H1 (cell line): Measurements from ENCODE around the gene TEKT5. TPM values are rescaled to one million over a fixed set of nuclear protein-coding genes. Genes with fewer than 3 reads are reported as not detected.

Experiments
- CTCF ChIA-PET: fragments of 300-600 bp; sonication (Branson Sonifier 250); formaldehyde crosslinking; loops from one replicate; lab custom pipeline; 2021; ENCODE audit not compliant: partially characterized antibody; lab: Charles Lee
- POLR2A ChIA-PET: fragments of 300-600 bp; sonication (Branson Sonifier 250); formaldehyde crosslinking; loops from one replicate; lab custom pipeline; 2021; ENCODE audit warnings: inconsistent platforms; ENCODE audit not compliant: partially characterized antibody; lab: Charles Lee
- DNase-seq, 2 experiments: peaks; one replicate each; pipeline versions ENCODE4 v3.0.0 to v3.0.0-alpha.2; 2010 to 2022; ENCODE audit warnings: low spot score in 2 of 2, low read depth in 1 of 2, mixed read lengths in 1 of 2
- FAIRE-seq: peaks from 2 replicates; lab custom pipeline; 2011; peaks lifted over from hg19 to GRCh38; lab: Jason Lieb, UNC
- H2AFZ ChIP-seq: 2 replicates; pipeline ENCODE4 v1.8.1; 2012; ENCODE audit warnings: low read length, inconsistent platforms
- H2AK5ac ChIP-seq: 2 replicates; pipeline ENCODE4 v1.6.1; 2013; ENCODE audit warnings: low read depth, low read length
- H2BK120ac ChIP-seq: replicated peaks from 2 replicates; pipeline ENCODE3; 2013; ENCODE audit warnings: low read depth, low read length, inconsistent platforms
- H2BK12ac ChIP-seq: 2 replicates; pipeline ENCODE4 v1.6.1; 2013; ENCODE audit warnings: low read depth, low read length
- H2BK15ac ChIP-seq: 2 replicates; pipeline ENCODE4 v1.6.1; 2013; ENCODE audit warnings: low read length
- H2BK20ac ChIP-seq: 2 replicates; pipeline ENCODE4 v1.6.1; 2013; ENCODE audit warnings: low read length
- H2BK5ac ChIP-seq: 2 replicates; pipeline ENCODE4 v1.6.1; 2013; ENCODE audit warnings: low read depth, low read length
- H3K14ac ChIP-seq: 2 replicates; pipeline ENCODE4 v1.6.1; 2013; ENCODE audit warnings: inconsistent platforms; ENCODE audit not compliant: insufficient read length
- H3K18ac ChIP-seq: 2 replicates; pipeline ENCODE4 v1.6.1; 2013; ENCODE audit warnings: low read length; ENCODE audit errors: extremely low read depth
- H3K23ac ChIP-seq: 2 replicates; pipeline ENCODE4 v1.6.1; 2013; ENCODE audit warnings: inconsistent platforms; ENCODE audit not compliant: insufficient read length
- H3K23me2 ChIP-seq: 2 replicates; pipeline ENCODE4 v1.6.1; 2013; ENCODE audit warnings: low read depth, low read length
- H3K27ac ChIP-seq: 2 replicates; pipeline ENCODE4 v1.6.1; 2011; ENCODE audit warnings: low read depth, low read length, inconsistent platforms
- H3K27me3 ChIP-seq, 4 experiments: replicated peaks in 1 of 4; 1 replicate in 1 of 4; 2 replicates in 3 of 4; pipeline versions ENCODE4 v1.6.1 to v1.8.1; 2011 to 2013; ENCODE audit warnings: low read length in 3 of 4, mild to moderate bottlenecking in 3 of 4, inconsistent platforms in 2 of 4, mixed read lengths in 2 of 4, moderate library complexity in 1 of 4; ENCODE audit not compliant: control insufficient read depth in 3 of 4, insufficient read depth in 3 of 4; ENCODE audit errors: extremely low read depth in 1 of 4
- H3K36me3 ChIP-seq, 4 experiments: 2 replicates each; pipeline versions ENCODE4 v1.6.1 to v1.8.1; 2011 to 2013; ENCODE audit warnings: mild to moderate bottlenecking in 4 of 4, low read length in 3 of 4, moderate library complexity in 2 of 4, control low read depth in 1 of 4, inconsistent platforms in 1 of 4; ENCODE audit not compliant: insufficient read depth in 4 of 4, control insufficient read depth in 2 of 4
- H3K4ac ChIP-seq: replicated peaks from 2 replicates; pipeline ENCODE3; 2013; ENCODE audit warnings: low read length, low read depth, mixed read lengths, inconsistent platforms; ENCODE audit not compliant: insufficient read length
- H3K4me1 ChIP-seq, 4 experiments: replicated peaks in 1 of 4; 1 replicate in 1 of 4; 2 replicates in 3 of 4; pipeline versions ENCODE4 v1.6.1 to v1.8.1; 2011 to 2013; ENCODE audit warnings: low read length in 3 of 4, inconsistent platforms in 2 of 4, mixed read lengths in 1 of 4; ENCODE audit not compliant: insufficient read depth in 4 of 4, control insufficient read depth in 3 of 4
- H3K4me2 ChIP-seq, 2 experiments: 2 replicates each; pipeline versions ENCODE4 v1.6.1 to v1.8.1; 2011 to 2013; ENCODE audit warnings: low read depth in 2 of 2, low read length in 2 of 2, control low read depth in 1 of 2, inconsistent platforms in 1 of 2, mild to moderate bottlenecking in 1 of 2; ENCODE audit not compliant: insufficient read depth in 1 of 2
- H3K4me3 ChIP-seq, 4 experiments: fragments of 200-600, 300-600 bp in 1 of 4; sonication (generic), shearing (Covaris generic), sonication (Bioruptor Twin) in 1 of 4; 2 replicates each; pipeline versions ENCODE4 v1.5.1 to v1.8.1; 2011 to 2016; ENCODE audit warnings: low read length in 4 of 4, low read depth in 3 of 4, control low read depth in 2 of 4, inconsistent platforms in 2 of 4, mild to moderate bottlenecking in 2 of 4, mixed read lengths in 1 of 4, moderate library complexity in 1 of 4; ENCODE audit not compliant: insufficient read depth in 2 of 4; ENCODE audit errors: extremely low read depth in 1 of 4
- H3K56ac ChIP-seq: replicated peaks from 2 replicates; pipeline ENCODE3; 2013; ENCODE audit warnings: low read depth, mild to moderate bottlenecking, mixed read lengths, low read length, inconsistent platforms; ENCODE audit not compliant: insufficient read length
- H3K79me1 ChIP-seq: 2 replicates; pipeline ENCODE4 v1.6.1; 2013; ENCODE audit warnings: low read depth, low read length, control low read depth
- H3K79me2 ChIP-seq, 2 experiments: 2 replicates each; pipeline versions ENCODE4 v1.6.1 to v1.8.1; 2012 to 2013; ENCODE audit warnings: low read length in 2 of 2, mild to moderate bottlenecking in 2 of 2, inconsistent platforms in 1 of 2; ENCODE audit not compliant: insufficient read depth in 2 of 2, control insufficient read depth in 1 of 2
- H3K9ac ChIP-seq, 4 experiments: replicated peaks in 1 of 4; 1 replicate in 1 of 4; 2 replicates in 3 of 4; pipeline versions ENCODE4 v1.6.1 to v1.8.1; 2011 to 2013; ENCODE audit warnings: low read depth in 3 of 4, low read length in 3 of 4, control low read depth in 2 of 4, mild to moderate bottlenecking in 2 of 4, moderate library complexity in 2 of 4, inconsistent platforms in 1 of 4; ENCODE audit errors: extremely low read depth in 1 of 4
- H3K9me3 ChIP-seq, 2 experiments: 2 replicates each; pipeline versions ENCODE4 v1.6.1 to v1.8.1; 2012 to 2013; ENCODE audit warnings: mild to moderate bottlenecking in 2 of 2, moderate library complexity in 2 of 2, control low read depth in 1 of 2, inconsistent platforms in 1 of 2, low read depth in 1 of 2, low read length in 1 of 2, mixed read lengths in 1 of 2; ENCODE audit not compliant: insufficient read depth in 2 of 2
- H4K20me1 ChIP-seq, 2 experiments: replicated peaks in 1 of 2; 2 replicates each; pipeline versions ENCODE3 to v1.8.1; 2011 to 2013; ENCODE audit warnings: inconsistent platforms in 2 of 2, low read length in 2 of 2, mild to moderate bottlenecking in 1 of 2; ENCODE audit not compliant: insufficient read depth in 2 of 2, control insufficient read depth in 1 of 2
- H4K5ac ChIP-seq: 2 replicates; pipeline ENCODE4 v1.6.1; 2013; ENCODE audit warnings: low read length, low read depth, mixed read lengths, inconsistent platforms; ENCODE audit not compliant: insufficient read length
- H4K8ac ChIP-seq: 2 replicates; pipeline ENCODE4 v1.8.0; 2013; ENCODE audit warnings: mild to moderate bottlenecking, moderate library complexity, low read length, inconsistent platforms; ENCODE audit not compliant: insufficient read depth; ENCODE audit errors: extremely low read depth
- H4K91ac ChIP-seq: replicated peaks from 2 replicates; pipeline ENCODE3; 2013; ENCODE audit warnings: low read length, mixed read lengths, inconsistent platforms; ENCODE audit not compliant: insufficient read length
- ASH2L ChIP-seq: fragments of 200-600, 300-600 bp; sonication (generic); IDR thresholded peaks from one replicate; pipeline ENCODE4 v1.7.1; 2017; ENCODE audit warnings: low read length
- ATF2 ChIP-seq: IDR thresholded peaks from 2 replicates; pipeline ENCODE4 v1.6.1; 2012; ENCODE audit warnings: low read length, inconsistent platforms
- ATF3 ChIP-seq: IDR thresholded peaks from 2 replicates; pipeline ENCODE4 v1.6.1; 2011; ENCODE audit warnings: low read depth, mild to moderate bottlenecking, low read length; ENCODE audit not compliant: insufficient read depth
- CREB1 ChIP-seq: IDR thresholded peaks from 2 replicates; pipeline ENCODE4 v1.6.1; 2012; ENCODE audit warnings: inconsistent platforms
- SIN3A ChIP-seq, 2 experiments: IDR thresholded peaks in 1 of 2; conservative IDR thresholded peaks in 1 of 2; 2 replicates each; pipeline ENCODE4 v1.6.1; 2011 to 2012; ENCODE audit warnings: low read length in 2 of 2, improper control_type of control experiment in 1 of 2, low read depth in 1 of 2, mild to moderate bottlenecking in 1 of 2
- TAF1 ChIP-seq: IDR thresholded peaks from 2 replicates; pipeline ENCODE4 v1.6.1; 2011; ENCODE audit warnings: mild to moderate bottlenecking, low read depth, low read length
- WGBS, 2 experiments: shearing (Covaris generic) in 1 of 2; methylation state at CpG; one replicate each; pipeline versions ENCODE4 v1.1.6 to v1.1.7; 2013 to 2015; ENCODE audit warnings: low lambda C conversion rate in 2 of 2, mixed read lengths in 2 of 2, inconsistent platforms in 1 of 2, low coverage in 1 of 2, missing lambda C conversion rate in 1 of 2; ENCODE audit not compliant: insufficient replicate concordance in 2 of 2, insufficient coverage in 1 of 2, insufficient read length in 1 of 2; ENCODE audit errors: extremely low coverage in 1 of 2, missing lambda C conversion rate in 1 of 2; 5-methylcytosine and 5-hydroxymethylcytosine counted together
- polyA plus RNA-seq, 7 experiments: library from polyadenylated mRNA; depleted of rRNA in 3 of 7; stranded (reverse) in 5 of 7; unstranded in 2 of 7; fragments of >200 nt in 5 of 7; fragments of 200-250 nt in 2 of 7; gene quantifications; 1 replicate in 5 of 7; 2 replicates in 1 of 7; 4 replicates in 1 of 7; pipeline versions ENCODE4 v1.2.1 to v1.2.3, GENCODE V29; 2011 to 2013; ENCODE audit warnings: missing spikeins in 2 of 7, mixed read lengths in 2 of 7
- total RNA-seq: library from RNA; stranded (reverse); fragmentation: NEBNext Ultra II Directional; extraction: Animal tissue kit (Norgen Biotek cat#: 25700); gene quantifications from 2 replicates; pipeline ENCODE4 v1.2.1, GENCODE V29; 2021

TEKT5 gene
- total and polyA plus RNA-seq, 2 of the 8 experiments (the other 6 are each of a cell fraction or from before 2014, with no cell fraction given), result 0.95 TPM; not detected in 1

GRCh38 chr16:10666291-10666690 lies 28.4 kb downstream of the TEKT5 start:
- Histone ChIP-seq H4K20me1 (no peaks in the 10 kb centered on the region), H3K79me2 (no peaks in the 10 kb centered on the region), H3K27me3 (no peaks in the 10 kb centered on the region), H3K18ac (no peak overlapping the region), H4K91ac (no peak overlapping the region), H4K8ac (no peak overlapping the region), H3K36me3 (no peaks in the 10 kb centered on the region; a peak in 1 of 8 replicates), H3K4me3 (no peak overlapping the region), H3K23me2 (no peaks in the 10 kb centered on the region), H3K56ac (no peak overlapping the region), H3K14ac (no peak overlapping the region), H3K4ac (no peak overlapping the region), H3K9me3 (peaks cover 6 to 7% of the 10 kb centered on the region in 2 experiments; a peak in 3 of 4 replicates), H2BK15ac (no peak overlapping the region), H2BK20ac (no peak overlapping the region), H2AFZ (no peak overlapping the region), H4K5ac (no peak overlapping the region), H3K4me1 (peaks cover 0 to 5% (median 2%) of the 10 kb centered on the region in 4 experiments; a peak in 4 of 7 replicates), H3K4me2 (no peak overlapping the region), H3K79me1 (no peaks in the 10 kb centered on the region), H2BK5ac (no peak overlapping the region), H3K9ac (no peak overlapping the region), H2BK120ac (no peak overlapping the region), H3K27ac (no peak overlapping the region), H3K23ac (no peak overlapping the region), H2BK12ac (no peak overlapping the region), H2AK5ac (no peak overlapping the region)
- POLR2A ChIA-PET, result no interaction called here
- 88% methylated on average over 4 of the region's 4 CpGs; no CpG with 5 or more reads in 1 of the 2 experiments for WGBS, 2 experiments
- FAIRE-seq, result no peak
- CTCF ChIA-PET, result interaction anchor here (3.1 kb wide), 1 partner anchor 48 kb away, joined by 11 read pairs; no protein-coding TSS in a partner anchor
- DNase-seq, result no peak
- TF ChIP-seq TAF1 (no peak), ATF3 (no peak), ASH2L (no peak), CREB1 (no peak), ATF2 (no peak), SIN3A (conservative IDR thresholded peaks at IDR 0.05 in 1 of 2, IDR thresholded peaks at IDR 0.05 in 1 of 2; ENCODE audit: low read depth in 1 of 2, low read length in 2 of 2) (no peak)
